ENCODE measurements around the gene IGFN1.
"Not testable (repeated sequence)": the region's sequence is repeated elsewhere in the genome, so short reads cannot be mapped to it uniquely, and the experiment has no call there.

IGFN1 gene

GRCh38 chr1:201226859-201227488 lies 36.4 kb downstream of the IGFN1 start:
- TF ChIP-seq CTCF (IDR thresholded peaks at IDR 0.05; ENCODE audit: borderline replicate concordance, insufficient read depth, low read depth, low read length), result no peak
- H3K4me3 ChIP-seq (ENCODE audit: low read depth, low read length), result no peak overlapping the region

- no peak overlapping the region for H3K4me3 ChIP-seq (ENCODE audit: low read depth, low read length)
- TF ChIP-seq CTCF (IDR thresholded peaks at IDR 0.05; ENCODE audit: borderline replicate concordance, insufficient read depth, low read depth, low read length), result no peak
Observed at GRCh38 chr1:201228011-201228983, 37.7 kb downstream of the IGFN1 start.

GRCh38 chr1:201229095-201229494 lies 38.5 kb downstream of the IGFN1 start:
- no peak overlapping the region for H3K4me3 ChIP-seq (ENCODE audit: low read depth, low read length)
- no peak for TF ChIP-seq CTCF (IDR thresholded peaks at IDR 0.05; ENCODE audit: borderline replicate concordance, insufficient read depth, low read depth, low read length)

- no peak for TF ChIP-seq CTCF (IDR thresholded peaks at IDR 0.05; ENCODE audit: borderline replicate concordance, insufficient read depth, low read depth, low read length)
- no peak overlapping the region for H3K4me3 ChIP-seq (ENCODE audit: low read depth, low read length)
Observed at GRCh38 chr1:201229771-201230635, 39.4 kb downstream of the IGFN1 start.

GRCh38 chr1:201230676-201231075 lies 40.1 kb downstream of the IGFN1 start:
- no peak for TF ChIP-seq CTCF (IDR thresholded peaks at IDR 0.05; ENCODE audit: borderline replicate concordance, insufficient read depth, low read depth, low read length)
- H3K4me3 ChIP-seq (ENCODE audit: low read depth, low read length), result no peak overlapping the region

- not testable (repeated sequence) for H3K4me3 ChIP-seq (ENCODE audit: low read depth, low read length)
Observed at GRCh38 chr1:201239646-201240045, 49.0 kb downstream of the IGFN1 start.

- no peak overlapping the region for H3K4me3 ChIP-seq (ENCODE audit: low read depth, low read length)
- no peak for TF ChIP-seq CTCF (IDR thresholded peaks at IDR 0.05; ENCODE audit: borderline replicate concordance, insufficient read depth, low read depth, low read length)
Observed at GRCh38 chr1:201240171-201240570, 49.5 kb downstream of the IGFN1 start.

Measured in GM12875 (cell line).